SHP77 treated with DMSO at 0.1 percent for 48 hours (cell line): ENCODE results near the gene ADH4.
"Not testable (repeated sequence)": the region's sequence is repeated elsewhere in the genome, so short reads cannot be mapped to it uniquely, and the experiment has no call there.

ENCODE experiments used
- DNase-seq: peaks from one replicate; lab custom pipeline; 2025; lab: John Stamatoyannopoulos, UW

The ADH4 gene

DNA sequence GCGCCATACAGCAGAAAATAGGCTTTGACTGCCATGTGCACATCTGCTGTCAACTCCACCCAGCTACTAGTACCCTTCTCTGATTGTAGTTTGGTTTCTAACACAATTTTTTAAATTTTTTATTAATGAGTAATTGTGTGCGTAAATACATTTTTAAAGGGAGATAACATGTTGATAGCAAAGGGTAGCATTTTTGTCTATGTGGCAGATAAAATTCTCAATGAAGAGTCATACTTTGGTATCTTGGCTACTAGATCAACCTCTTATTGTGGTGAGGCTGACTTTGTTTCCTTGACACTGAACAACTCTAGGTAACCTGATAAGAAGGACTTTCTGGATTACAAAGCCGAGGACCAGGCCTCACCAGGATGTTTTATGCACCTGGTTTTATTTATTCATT is 9.5 kb downstream of the ADH4 start:
- no peak for DNase-seq

DNA sequence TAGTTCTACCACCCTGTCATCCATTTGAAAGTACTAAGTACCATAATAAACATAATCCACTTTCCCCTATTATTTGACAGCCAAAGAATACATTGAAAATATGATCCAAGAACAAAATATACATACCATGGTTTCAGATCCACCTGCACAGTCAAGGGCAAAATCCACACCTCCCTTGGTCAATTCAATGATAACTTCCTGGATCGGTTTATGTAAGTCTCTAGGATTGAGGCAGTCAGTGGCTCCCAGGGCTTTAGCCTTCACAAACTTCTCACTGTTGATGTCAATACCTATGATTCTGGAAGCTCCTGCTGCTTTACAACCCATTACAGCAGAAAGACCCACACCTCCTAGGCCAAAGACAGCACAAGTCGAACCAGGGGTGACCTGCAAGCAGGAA is 12.7 kb downstream of the ADH4 start:
- DNase-seq, result no peak

DNA sequence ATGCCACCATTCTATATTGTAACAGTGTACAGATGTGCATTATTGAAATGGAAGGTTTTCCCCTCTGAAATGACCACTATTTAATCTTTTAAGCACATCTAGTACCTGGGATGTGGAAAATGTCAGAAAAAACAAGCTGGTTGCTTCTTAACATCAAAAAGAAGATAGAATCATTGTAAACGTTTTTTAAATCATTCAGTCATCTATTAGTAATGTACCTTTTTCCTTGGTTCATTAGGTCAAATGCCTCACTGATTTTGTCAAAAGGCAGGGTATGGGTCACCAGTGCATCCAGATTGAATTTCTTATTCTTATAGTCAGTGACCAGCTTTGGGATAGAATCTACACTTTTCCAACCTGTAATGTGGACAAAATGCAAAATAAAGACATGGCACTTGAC is 17.7 kb downstream of the ADH4 start:
- no peak for DNase-seq

DNA sequence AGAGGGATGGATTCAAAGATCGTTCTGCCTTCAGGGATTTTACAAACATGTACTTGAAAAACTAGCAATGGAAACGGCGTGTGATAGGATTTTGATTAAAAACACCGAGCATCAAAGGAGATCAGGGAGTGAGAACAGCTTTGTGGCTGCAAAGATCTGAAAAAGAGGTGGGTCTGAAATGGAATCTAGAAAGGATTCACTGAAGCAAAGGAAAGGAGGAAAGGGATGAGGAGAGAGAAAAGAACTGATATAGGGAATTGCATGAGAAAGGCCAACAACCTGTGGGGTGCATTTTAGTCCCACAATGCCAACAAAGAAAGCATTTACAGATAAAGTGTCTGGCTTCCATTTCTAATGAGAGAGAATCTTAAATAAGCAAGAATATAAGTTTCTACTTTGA is 23.1 kb downstream of the ADH4 start:
- DNase-seq, result no peak

DNA sequence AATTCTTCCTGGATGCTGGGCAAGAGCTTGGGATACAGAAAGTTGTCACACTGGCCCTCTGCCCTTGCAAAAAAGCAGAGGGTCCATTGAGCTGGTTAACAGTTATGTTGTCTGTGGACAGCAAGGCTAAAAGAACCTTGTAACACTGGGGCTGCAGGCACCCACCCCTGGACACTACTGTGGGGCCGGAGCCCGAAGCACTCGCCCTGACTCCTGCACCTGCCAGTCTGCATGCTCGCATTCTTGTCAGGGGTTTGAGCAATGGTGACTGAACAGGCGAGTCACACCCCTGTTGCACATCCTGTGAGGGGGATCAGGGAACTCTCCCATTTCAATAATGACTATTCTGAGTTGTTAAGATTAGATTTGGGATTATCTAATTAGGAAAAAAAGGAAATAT is 23.6 kb downstream of the ADH4 start:
- DNase-seq, result no peak

- DNase-seq, result no peak
Observed at GRCh38 chr4:99117876-99118693, 26.0 kb downstream of the ADH4 start.

- not testable (repeated sequence) for DNase-seq
Observed at GRCh38 chr4:99117122-99117841, 26.8 kb downstream of the ADH4 start.

- not testable (repeated sequence) for DNase-seq
Observed at GRCh38 chr4:99109286-99109685, 34.8 kb downstream of the ADH4 start.

GRCh38 chr4:99104153-99104552 is 39.9 kb downstream of the ADH4 start:
- no peak for DNase-seq

- DNase-seq, result no peak
Observed at GRCh38 chr4:99103166-99103565, 40.9 kb downstream of the ADH4 start.

DNA sequence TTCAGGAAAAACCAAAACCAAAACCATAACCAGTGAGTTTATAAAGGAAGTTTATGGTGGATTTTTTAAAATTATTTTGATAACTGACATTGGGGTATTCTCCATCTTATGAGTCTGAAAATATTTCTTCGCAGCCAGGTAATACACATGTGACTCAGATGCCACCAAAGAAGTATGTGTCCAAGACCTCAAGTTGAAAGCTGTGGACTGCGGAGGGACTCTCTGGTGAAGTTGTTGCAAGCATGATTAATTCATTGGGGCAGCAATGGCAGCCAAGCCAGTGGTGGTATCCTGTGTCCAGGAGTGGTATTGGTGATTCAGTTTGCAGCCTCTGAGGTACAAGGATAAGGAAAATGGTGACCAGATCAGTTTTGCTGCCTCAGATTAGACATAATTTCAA is 41.5 kb downstream of the ADH4 start:
- no peak for DNase-seq

GRCh38 chr4:99100876-99101275 is 43.2 kb downstream of the ADH4 start:
- DNase-seq, result no peak

DNA sequence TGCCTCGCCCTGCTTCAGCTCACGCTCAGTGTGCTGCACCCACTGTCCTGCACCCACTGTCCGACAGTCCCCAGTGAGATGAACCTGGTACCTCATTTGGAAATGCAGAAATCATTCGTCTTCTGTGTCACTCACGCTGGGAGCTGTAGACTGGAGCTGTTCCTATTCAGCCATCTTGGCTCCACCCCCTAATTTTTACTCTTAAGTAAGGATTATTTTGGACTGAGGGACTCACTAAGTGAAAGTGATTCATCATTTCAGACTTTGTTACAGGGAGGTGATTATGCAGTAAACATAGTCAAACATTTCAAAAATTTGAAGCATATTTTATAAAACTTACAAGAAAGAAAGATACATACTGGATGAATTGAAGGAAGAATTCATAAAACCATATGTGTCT is 44.3 kb downstream of the ADH4 start:
- DNase-seq, result not testable (repeated sequence)

DNA sequence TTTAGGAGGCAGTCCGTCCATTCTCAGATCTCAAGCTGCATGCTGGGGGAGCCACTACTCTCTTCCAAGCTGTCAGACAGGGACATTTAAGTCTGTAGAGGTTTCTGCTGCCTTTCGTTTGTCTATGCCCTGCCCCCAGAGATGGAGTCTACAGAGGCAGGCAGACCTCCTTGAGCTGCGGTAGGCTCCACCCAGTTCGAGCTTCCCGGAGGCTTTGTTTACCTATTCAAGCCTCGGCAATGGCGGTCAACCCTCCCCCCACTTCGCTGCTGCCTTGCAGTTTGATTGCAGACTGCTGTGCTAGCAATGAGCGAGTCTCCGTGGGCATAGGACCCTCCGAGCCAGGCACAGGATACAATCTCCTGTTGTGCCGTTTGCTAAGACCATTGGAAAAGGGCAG is 44.8 kb downstream of the ADH4 start:
- no peak for DNase-seq

GRCh38 chr4:99091841-99092240 is 52.3 kb downstream of the ADH4 start:
- DNase-seq, result not testable (repeated sequence)

GRCh38 chr4:99091216-99091575 is 52.9 kb downstream of the ADH4 start:
- no peak for DNase-seq

GRCh38 chr4:99090481-99091215 is 53.4 kb downstream of the ADH4 start:
- DNase-seq, result no peak

- no peak for DNase-seq
Observed at GRCh38 chr4:99088481-99089365, 55.4 kb downstream of the ADH4 start, which contains the start of gene ADH5. ADH5 (minus strand) TSS chr4:99088788; CDS start chr4:99088700, 88 bp downstream.

DNA sequence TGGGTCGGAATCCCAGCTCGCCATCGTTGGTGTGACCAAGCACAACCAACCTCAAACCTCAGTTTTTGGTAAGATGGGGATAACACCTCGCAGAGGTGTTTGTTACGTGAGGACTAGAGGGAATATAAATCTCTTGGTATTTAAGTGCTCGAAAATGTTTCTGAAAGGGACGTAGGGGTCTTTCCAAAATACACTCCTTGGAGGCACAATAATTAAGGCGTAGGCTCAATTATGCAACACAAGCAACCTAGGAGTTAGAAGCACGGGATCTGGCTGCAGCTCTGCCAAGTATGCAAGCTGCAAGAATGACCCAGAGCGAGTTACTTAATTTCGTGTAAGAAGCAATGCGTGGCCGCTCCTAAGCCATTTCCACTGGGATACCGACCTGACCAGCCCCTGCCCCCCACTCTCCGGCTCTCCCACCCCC is 56.1 kb downstream of the ADH4 start:
- DNase-seq, result no peak

DNA sequence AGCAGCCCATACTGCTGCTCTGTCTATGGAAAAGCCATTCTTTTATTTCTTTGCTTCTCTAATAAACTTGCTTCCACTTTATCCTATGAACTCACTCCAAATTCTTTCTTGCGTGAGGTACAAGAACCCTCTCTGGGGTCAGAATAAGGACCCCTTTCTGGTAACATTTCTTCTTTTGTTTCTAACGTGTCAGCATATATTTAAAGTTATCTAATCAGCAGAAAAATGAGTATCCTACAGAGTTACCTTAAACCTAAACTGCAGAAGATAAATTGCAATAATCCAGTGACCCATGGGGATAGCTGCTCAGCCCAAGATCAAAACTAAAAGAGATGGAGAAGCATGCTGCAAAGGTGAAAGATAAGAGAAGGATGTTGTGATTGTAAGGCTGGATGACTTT is 59.5 kb downstream of the ADH4 start:
- DNase-seq, result no peak

GRCh38 chr4:99082192-99082591 is 61.9 kb downstream of the ADH4 start:
- no peak for DNase-seq

GRCh38 chr4:99080869-99081268 is 63.2 kb downstream of the ADH4 start:
- not testable (repeated sequence) for DNase-seq
